ENCODE data around the gene CES5A.

CES5A gene

GRCh38 chr16:55901566-55902217, 26.5 kb upstream of the CES5A start:
- H3K4me1 ChIP-seq (ENCODE audit: insufficient read depth, insufficient read length) = no peaks in the 10 kb centered on the region
- peaks cover 2% of the 10 kb centered on the region for H3K27me3 ChIP-seq (ENCODE audit: insufficient read depth, insufficient read length)
- H3K9ac ChIP-seq (ENCODE audit: insufficient read length, low read depth) = no peak overlapping the region
- no peak for TF ChIP-seq YY1 (IDR thresholded peaks at IDR 0.05; ENCODE audit: insufficient read depth, insufficient read length)
- TF ChIP-seq ZNF274 (IDR thresholded peaks at IDR 0.05; ENCODE audit: low read depth, low read length) = no peak
- TF ChIP-seq SUZ12 (IDR thresholded peaks at IDR 0.05; ENCODE audit: extremely low read depth, insufficient read depth, insufficient read length) = no peak
- peaks cover 19% of the 10 kb centered on the region for H3K9me3 ChIP-seq (ENCODE audit: insufficient read depth, low read length)
- H3K4me3 ChIP-seq (ENCODE audit: insufficient read length, low read depth) = no peak overlapping the region
- DNase-seq (ENCODE audit: low read depth, low spot score) = no peak
- no peaks in the 10 kb centered on the region for H3K36me3 ChIP-seq (ENCODE audit: insufficient read depth, insufficient read length, low read length)

GRCh38 chr16:55900616-55901393, 25.6 kb upstream of the CES5A start:
- no peak overlapping the region for H3K9ac ChIP-seq (ENCODE audit: insufficient read length, low read depth)
- peaks cover 27% of the 10 kb centered on the region for H3K9me3 ChIP-seq (ENCODE audit: insufficient read depth, low read length)
- no peaks in the 10 kb centered on the region for H3K4me1 ChIP-seq (ENCODE audit: insufficient read depth, insufficient read length)
- TF ChIP-seq ZNF274 (IDR thresholded peaks at IDR 0.05; ENCODE audit: low read depth, low read length) (no peak), YY1 (IDR thresholded peaks at IDR 0.05; ENCODE audit: insufficient read depth, insufficient read length) (no peak), SUZ12 (IDR thresholded peaks at IDR 0.05; ENCODE audit: extremely low read depth, insufficient read depth, insufficient read length) (no peak)
- H3K36me3 ChIP-seq (ENCODE audit: insufficient read depth, insufficient read length, low read length) = no peaks in the 10 kb centered on the region
- no peaks in the 10 kb centered on the region for H3K27me3 ChIP-seq (ENCODE audit: insufficient read depth, insufficient read length)
- H3K4me3 ChIP-seq (ENCODE audit: insufficient read length, low read depth) = no peak overlapping the region
- no peak for DNase-seq (ENCODE audit: low read depth, low spot score)

GRCh38 chr16:55899857-55900256, 24.7 kb upstream of the CES5A start:
- no peak overlapping the region for H3K4me3 ChIP-seq (ENCODE audit: insufficient read length, low read depth)
- no peak overlapping the region for H3K9ac ChIP-seq (ENCODE audit: insufficient read length, low read depth)
- TF ChIP-seq SUZ12 (IDR thresholded peaks at IDR 0.05; ENCODE audit: extremely low read depth, insufficient read depth, insufficient read length) (no peak), ZNF274 (IDR thresholded peaks at IDR 0.05; ENCODE audit: low read depth, low read length) (no peak), YY1 (IDR thresholded peaks at IDR 0.05; ENCODE audit: insufficient read depth, insufficient read length) (no peak)
- H3K36me3 ChIP-seq (ENCODE audit: insufficient read depth, insufficient read length, low read length) = no peaks in the 10 kb centered on the region
- H3K9me3 ChIP-seq (ENCODE audit: insufficient read depth, low read length) = peaks cover 32% of the 10 kb centered on the region
- H3K27me3 ChIP-seq (ENCODE audit: insufficient read depth, insufficient read length) = no peaks in the 10 kb centered on the region
- no peaks in the 10 kb centered on the region for H3K4me1 ChIP-seq (ENCODE audit: insufficient read depth, insufficient read length)
- DNase-seq (ENCODE audit: low read depth, low spot score) = no peak

GRCh38 chr16:55898592-55898991, 23.4 kb upstream of the CES5A start:
- Histone ChIP-seq H3K36me3 (ENCODE audit: insufficient read depth, insufficient read length, low read length) (no peaks in the 10 kb centered on the region), H3K9ac (ENCODE audit: insufficient read length, low read depth) (no peak overlapping the region), H3K4me3 (ENCODE audit: insufficient read length, low read depth) (no peak overlapping the region), H3K4me1 (ENCODE audit: insufficient read depth, insufficient read length) (no peaks in the 10 kb centered on the region), H3K9me3 (ENCODE audit: insufficient read depth, low read length) (peaks cover 26% of the 10 kb centered on the region), H3K27me3 (ENCODE audit: insufficient read depth, insufficient read length) (no peaks in the 10 kb centered on the region)
- DNase-seq (ENCODE audit: low read depth, low spot score) = no peak
- no peak for TF ChIP-seq SUZ12 (IDR thresholded peaks at IDR 0.05; ENCODE audit: extremely low read depth, insufficient read depth, insufficient read length)
- TF ChIP-seq YY1 (IDR thresholded peaks at IDR 0.05; ENCODE audit: insufficient read depth, insufficient read length) = no peak
- TF ChIP-seq ZNF274 (IDR thresholded peaks at IDR 0.05; ENCODE audit: low read depth, low read length) = no peak

- TF ChIP-seq ZNF274 (IDR thresholded peaks at IDR 0.05; ENCODE audit: low read depth, low read length) = no peak
- no peak for TF ChIP-seq YY1 (IDR thresholded peaks at IDR 0.05; ENCODE audit: insufficient read depth, insufficient read length)
- no peak for TF ChIP-seq SUZ12 (IDR thresholded peaks at IDR 0.05; ENCODE audit: extremely low read depth, insufficient read depth, insufficient read length)
- Histone ChIP-seq H3K9me3 (ENCODE audit: insufficient read depth, low read length) (peaks cover 60% of the 10 kb centered on the region), H3K36me3 (ENCODE audit: insufficient read depth, insufficient read length, low read length) (no peaks in the 10 kb centered on the region), H3K27me3 (ENCODE audit: insufficient read depth, insufficient read length) (no peaks in the 10 kb centered on the region), H3K4me1 (ENCODE audit: insufficient read depth, insufficient read length) (no peaks in the 10 kb centered on the region), H3K4me3 (ENCODE audit: insufficient read length, low read depth) (no peak overlapping the region), H3K9ac (ENCODE audit: insufficient read length, low read depth) (no peak overlapping the region)
- no peak for DNase-seq (ENCODE audit: low read depth, low spot score)
These were observed 17.6 kb upstream of the CES5A start for GRCh38 chr16:55892821-55893220.

GRCh38 chr16:55889518-55889917, 14.3 kb upstream of the CES5A start:
- peaks cover 42% of the 10 kb centered on the region for H3K9me3 ChIP-seq (ENCODE audit: insufficient read depth, low read length)
- DNase-seq (ENCODE audit: low read depth, low spot score) = no peak
- H3K9ac ChIP-seq (ENCODE audit: insufficient read length, low read depth) = no peak overlapping the region
- no peak for TF ChIP-seq ZNF274 (IDR thresholded peaks at IDR 0.05; ENCODE audit: low read depth, low read length)
- no peak for TF ChIP-seq SUZ12 (IDR thresholded peaks at IDR 0.05; ENCODE audit: extremely low read depth, insufficient read depth, insufficient read length)
- no peak for TF ChIP-seq YY1 (IDR thresholded peaks at IDR 0.05; ENCODE audit: insufficient read depth, insufficient read length)
- H3K4me1 ChIP-seq (ENCODE audit: insufficient read depth, insufficient read length) = no peaks in the 10 kb centered on the region
- H3K4me3 ChIP-seq (ENCODE audit: insufficient read length, low read depth) = no peak overlapping the region
- no peaks in the 10 kb centered on the region for H3K36me3 ChIP-seq (ENCODE audit: insufficient read depth, insufficient read length, low read length)
- H3K27me3 ChIP-seq (ENCODE audit: insufficient read depth, insufficient read length) = no peaks in the 10 kb centered on the region

GRCh38 chr16:55888546-55888945, 13.4 kb upstream of the CES5A start:
- Histone ChIP-seq H3K4me1 (ENCODE audit: insufficient read depth, insufficient read length) (no peaks in the 10 kb centered on the region), H3K9me3 (ENCODE audit: insufficient read depth, low read length) (peaks cover 39% of the 10 kb centered on the region), H3K9ac (ENCODE audit: insufficient read length, low read depth) (no peak overlapping the region), H3K27me3 (ENCODE audit: insufficient read depth, insufficient read length) (no peaks in the 10 kb centered on the region), H3K36me3 (ENCODE audit: insufficient read depth, insufficient read length, low read length) (no peaks in the 10 kb centered on the region), H3K4me3 (ENCODE audit: insufficient read length, low read depth) (no peak overlapping the region)
- DNase-seq (ENCODE audit: low read depth, low spot score) = no peak
- TF ChIP-seq YY1 (IDR thresholded peaks at IDR 0.05; ENCODE audit: insufficient read depth, insufficient read length) (no peak), SUZ12 (IDR thresholded peaks at IDR 0.05; ENCODE audit: extremely low read depth, insufficient read depth, insufficient read length) (no peak), ZNF274 (IDR thresholded peaks at IDR 0.05; ENCODE audit: low read depth, low read length) (no peak)
